H1 (cell line): ENCODE data around the gene EVI2B. TPM values are rescaled to one million over a fixed set of nuclear protein-coding genes. Genes with fewer than 3 reads are reported as not detected.

ENCODE experiments used
- CTCF ChIA-PET: fragments of 300-600 bp; sonication (Branson Sonifier 250); formaldehyde crosslinking; loops from one replicate; lab custom pipeline; 2021; ENCODE audit not compliant: partially characterized antibody; lab: Charles Lee
- POLR2A ChIA-PET: fragments of 300-600 bp; sonication (Branson Sonifier 250); formaldehyde crosslinking; loops from one replicate; lab custom pipeline; 2021; ENCODE audit warnings: inconsistent platforms; ENCODE audit not compliant: partially characterized antibody; lab: Charles Lee
- DNase-seq, 2 experiments: peaks; one replicate each; pipeline versions ENCODE4 v3.0.0 to v3.0.0-alpha.2; 2010 to 2022; ENCODE audit warnings: low spot score in 2 of 2, low read depth in 1 of 2, mixed read lengths in 1 of 2
- FAIRE-seq: peaks from 2 replicates; lab custom pipeline; 2011; peaks lifted over from hg19 to GRCh38; lab: Jason Lieb, UNC
- H2AFZ ChIP-seq: 2 replicates; pipeline ENCODE4 v1.8.1; 2012; ENCODE audit warnings: low read length, inconsistent platforms
- H2AK5ac ChIP-seq: 2 replicates; pipeline ENCODE4 v1.6.1; 2013; ENCODE audit warnings: low read depth, low read length
- H2BK120ac ChIP-seq: replicated peaks from 2 replicates; pipeline ENCODE3; 2013; ENCODE audit warnings: low read depth, low read length, inconsistent platforms
- H2BK12ac ChIP-seq: 2 replicates; pipeline ENCODE4 v1.6.1; 2013; ENCODE audit warnings: low read depth, low read length
- H2BK15ac ChIP-seq: 2 replicates; pipeline ENCODE4 v1.6.1; 2013; ENCODE audit warnings: low read length
- H2BK20ac ChIP-seq: 2 replicates; pipeline ENCODE4 v1.6.1; 2013; ENCODE audit warnings: low read length
- H2BK5ac ChIP-seq: 2 replicates; pipeline ENCODE4 v1.6.1; 2013; ENCODE audit warnings: low read depth, low read length
- H3K14ac ChIP-seq: 2 replicates; pipeline ENCODE4 v1.6.1; 2013; ENCODE audit warnings: inconsistent platforms; ENCODE audit not compliant: insufficient read length
- H3K18ac ChIP-seq: 2 replicates; pipeline ENCODE4 v1.6.1; 2013; ENCODE audit warnings: low read length; ENCODE audit errors: extremely low read depth
- H3K23ac ChIP-seq: 2 replicates; pipeline ENCODE4 v1.6.1; 2013; ENCODE audit warnings: inconsistent platforms; ENCODE audit not compliant: insufficient read length
- H3K23me2 ChIP-seq: 2 replicates; pipeline ENCODE4 v1.6.1; 2013; ENCODE audit warnings: low read depth, low read length
- H3K27ac ChIP-seq: 2 replicates; pipeline ENCODE4 v1.6.1; 2011; ENCODE audit warnings: low read depth, low read length, inconsistent platforms
- H3K27me3 ChIP-seq, 4 experiments: replicated peaks in 1 of 4; 1 replicate in 1 of 4; 2 replicates in 3 of 4; pipeline versions ENCODE4 v1.6.1 to v1.8.1; 2011 to 2013; ENCODE audit warnings: low read length in 3 of 4, mild to moderate bottlenecking in 3 of 4, inconsistent platforms in 2 of 4, mixed read lengths in 2 of 4, moderate library complexity in 1 of 4; ENCODE audit not compliant: control insufficient read depth in 3 of 4, insufficient read depth in 3 of 4; ENCODE audit errors: extremely low read depth in 1 of 4
- H3K36me3 ChIP-seq, 4 experiments: 2 replicates each; pipeline versions ENCODE4 v1.6.1 to v1.8.1; 2011 to 2013; ENCODE audit warnings: mild to moderate bottlenecking in 4 of 4, low read length in 3 of 4, moderate library complexity in 2 of 4, control low read depth in 1 of 4, inconsistent platforms in 1 of 4; ENCODE audit not compliant: insufficient read depth in 4 of 4, control insufficient read depth in 2 of 4
- H3K4ac ChIP-seq: replicated peaks from 2 replicates; pipeline ENCODE3; 2013; ENCODE audit warnings: low read length, low read depth, mixed read lengths, inconsistent platforms; ENCODE audit not compliant: insufficient read length
- H3K4me1 ChIP-seq, 4 experiments: replicated peaks in 1 of 4; 1 replicate in 1 of 4; 2 replicates in 3 of 4; pipeline versions ENCODE4 v1.6.1 to v1.8.1; 2011 to 2013; ENCODE audit warnings: low read length in 3 of 4, inconsistent platforms in 2 of 4, mixed read lengths in 1 of 4; ENCODE audit not compliant: insufficient read depth in 4 of 4, control insufficient read depth in 3 of 4
- H3K4me2 ChIP-seq, 2 experiments: 2 replicates each; pipeline versions ENCODE4 v1.6.1 to v1.8.1; 2011 to 2013; ENCODE audit warnings: low read depth in 2 of 2, low read length in 2 of 2, control low read depth in 1 of 2, inconsistent platforms in 1 of 2, mild to moderate bottlenecking in 1 of 2; ENCODE audit not compliant: insufficient read depth in 1 of 2
- H3K4me3 ChIP-seq, 4 experiments: fragments of 200-600, 300-600 bp in 1 of 4; sonication (generic), shearing (Covaris generic), sonication (Bioruptor Twin) in 1 of 4; 2 replicates each; pipeline versions ENCODE4 v1.5.1 to v1.8.1; 2011 to 2016; ENCODE audit warnings: low read length in 4 of 4, low read depth in 3 of 4, control low read depth in 2 of 4, inconsistent platforms in 2 of 4, mild to moderate bottlenecking in 2 of 4, mixed read lengths in 1 of 4, moderate library complexity in 1 of 4; ENCODE audit not compliant: insufficient read depth in 2 of 4; ENCODE audit errors: extremely low read depth in 1 of 4
- H3K56ac ChIP-seq: replicated peaks from 2 replicates; pipeline ENCODE3; 2013; ENCODE audit warnings: low read depth, mild to moderate bottlenecking, mixed read lengths, low read length, inconsistent platforms; ENCODE audit not compliant: insufficient read length
- H3K79me1 ChIP-seq: 2 replicates; pipeline ENCODE4 v1.6.1; 2013; ENCODE audit warnings: low read depth, low read length, control low read depth
- H3K79me2 ChIP-seq, 2 experiments: 2 replicates each; pipeline versions ENCODE4 v1.6.1 to v1.8.1; 2012 to 2013; ENCODE audit warnings: low read length in 2 of 2, mild to moderate bottlenecking in 2 of 2, inconsistent platforms in 1 of 2; ENCODE audit not compliant: insufficient read depth in 2 of 2, control insufficient read depth in 1 of 2
- H3K9ac ChIP-seq, 4 experiments: replicated peaks in 1 of 4; 1 replicate in 1 of 4; 2 replicates in 3 of 4; pipeline versions ENCODE4 v1.6.1 to v1.8.1; 2011 to 2013; ENCODE audit warnings: low read depth in 3 of 4, low read length in 3 of 4, control low read depth in 2 of 4, mild to moderate bottlenecking in 2 of 4, moderate library complexity in 2 of 4, inconsistent platforms in 1 of 4; ENCODE audit errors: extremely low read depth in 1 of 4
- H3K9me3 ChIP-seq, 2 experiments: 2 replicates each; pipeline versions ENCODE4 v1.6.1 to v1.8.1; 2012 to 2013; ENCODE audit warnings: mild to moderate bottlenecking in 2 of 2, moderate library complexity in 2 of 2, control low read depth in 1 of 2, inconsistent platforms in 1 of 2, low read depth in 1 of 2, low read length in 1 of 2, mixed read lengths in 1 of 2; ENCODE audit not compliant: insufficient read depth in 2 of 2
- H4K20me1 ChIP-seq, 2 experiments: replicated peaks in 1 of 2; 2 replicates each; pipeline versions ENCODE3 to v1.8.1; 2011 to 2013; ENCODE audit warnings: inconsistent platforms in 2 of 2, low read length in 2 of 2, mild to moderate bottlenecking in 1 of 2; ENCODE audit not compliant: insufficient read depth in 2 of 2, control insufficient read depth in 1 of 2
- H4K5ac ChIP-seq: 2 replicates; pipeline ENCODE4 v1.6.1; 2013; ENCODE audit warnings: low read length, low read depth, mixed read lengths, inconsistent platforms; ENCODE audit not compliant: insufficient read length
- H4K8ac ChIP-seq: 2 replicates; pipeline ENCODE4 v1.8.0; 2013; ENCODE audit warnings: mild to moderate bottlenecking, moderate library complexity, low read length, inconsistent platforms; ENCODE audit not compliant: insufficient read depth; ENCODE audit errors: extremely low read depth
- H4K91ac ChIP-seq: replicated peaks from 2 replicates; pipeline ENCODE3; 2013; ENCODE audit warnings: low read length, mixed read lengths, inconsistent platforms; ENCODE audit not compliant: insufficient read length
- CBX5 ChIP-seq: fragments of 300-800, 300-1000 bp; sonication (generic); IDR thresholded peaks from 2 replicates; pipeline ENCODE4 v1.7.1; 2016; ENCODE audit warnings: antibody characterized with exemption, low read length, low read depth
- CREB1 ChIP-seq: IDR thresholded peaks from 2 replicates; pipeline ENCODE4 v1.6.1; 2012; ENCODE audit warnings: inconsistent platforms
- CTCF ChIP-seq, 3 experiments: IDR thresholded peaks; 1 replicate in 2 of 3; 2 replicates in 1 of 3; pipeline versions ENCODE4 v1.5.1 to v1.6.1; 2011; ENCODE audit warnings: low read length in 3 of 3, mild to moderate bottlenecking in 3 of 3, inconsistent platforms in 2 of 3, low read depth in 1 of 3, moderate library complexity in 1 of 3; ENCODE audit not compliant: insufficient read depth in 1 of 3; ENCODE audit errors: control extremely low read depth in 1 of 3
- E2F6 ChIP-seq: IDR thresholded peaks from 2 replicates; pipeline ENCODE4 v1.6.1; 2012; ENCODE audit warnings: inconsistent platforms
- GABPA ChIP-seq: IDR thresholded peaks from 2 replicates; pipeline ENCODE4 v1.6.1; 2011; ENCODE audit warnings: mild to moderate bottlenecking, low read length, moderate library complexity, borderline replicate concordance; ENCODE audit not compliant: insufficient read depth
- GTF2F1 ChIP-seq: IDR thresholded peaks from 2 replicates; pipeline ENCODE4 v1.6.1; 2012; ENCODE audit warnings: low read depth, low read length, improper control_type of control experiment, borderline replicate concordance
- POU5F1 ChIP-seq: IDR thresholded peaks from 2 replicates; pipeline ENCODE4 v1.6.1; 2011; ENCODE audit warnings: low read depth, mild to moderate bottlenecking, low read length, moderate library complexity
- RBBP5 ChIP-seq: IDR thresholded peaks from 2 replicates; pipeline ENCODE4 v1.7.1; 2012; ENCODE audit warnings: low read depth, mild to moderate bottlenecking, inconsistent platforms, low read length, moderate library complexity, borderline replicate concordance
- SIN3A ChIP-seq, 2 experiments: IDR thresholded peaks in 1 of 2; conservative IDR thresholded peaks in 1 of 2; 2 replicates each; pipeline ENCODE4 v1.6.1; 2011 to 2012; ENCODE audit warnings: low read length in 2 of 2, improper control_type of control experiment in 1 of 2, low read depth in 1 of 2, mild to moderate bottlenecking in 1 of 2
- SRF ChIP-seq: IDR thresholded peaks from 2 replicates; pipeline ENCODE4 v1.6.1; 2011; ENCODE audit warnings: mild to moderate bottlenecking, low read depth, low read length, moderate library complexity
- USF2 ChIP-seq: IDR thresholded peaks from 2 replicates; pipeline ENCODE4 v1.6.1; 2011; ENCODE audit warnings: low read length, improper control_type of control experiment
- polyA plus RNA-seq, 7 experiments: library from polyadenylated mRNA; depleted of rRNA in 3 of 7; stranded (reverse) in 5 of 7; unstranded in 2 of 7; fragments of >200 nt in 5 of 7; fragments of 200-250 nt in 2 of 7; gene quantifications; 1 replicate in 5 of 7; 2 replicates in 1 of 7; 4 replicates in 1 of 7; pipeline versions ENCODE4 v1.2.1 to v1.2.3, GENCODE V29; 2011 to 2013; ENCODE audit warnings: missing spikeins in 2 of 7, mixed read lengths in 2 of 7
- total RNA-seq: library from RNA; stranded (reverse); fragmentation: NEBNext Ultra II Directional; extraction: Animal tissue kit (Norgen Biotek cat#: 25700); gene quantifications from 2 replicates; pipeline ENCODE4 v1.2.1, GENCODE V29; 2021

The EVI2B gene
- total and polyA plus RNA-seq, 2 of the 8 experiments (the other 6 are each of a cell fraction or from before 2014, with no cell fraction given): not detected

- H3K4ac ChIP-seq: no peak overlapping the region
- H3K23ac ChIP-seq: no peak overlapping the region
- no peaks in the 10 kb centered on the region for H4K20me1 ChIP-seq
- H3K4me2 ChIP-seq: no peak overlapping the region
- H3K18ac ChIP-seq: no peak overlapping the region
- no peak overlapping the region for H3K56ac ChIP-seq
- no peak overlapping the region for H2BK20ac ChIP-seq
- no peaks in the 10 kb centered on the region for H3K36me3 ChIP-seq
- H3K4me3 ChIP-seq: no peak overlapping the region
- H2BK120ac ChIP-seq: no peak overlapping the region
- H3K27me3 ChIP-seq: no peaks in the 10 kb centered on the region
- H2BK12ac ChIP-seq: no peak overlapping the region
- no peak for DNase-seq
- CTCF ChIA-PET: interaction anchor here (1.2 kb wide), 1 partner anchor 143 kb away, joined by 3 read pairs; no protein-coding TSS in a partner anchor
- no peak overlapping the region for H4K8ac ChIP-seq
- no peak overlapping the region for H4K5ac ChIP-seq
- no peak overlapping the region for H2BK15ac ChIP-seq
- no peaks in the 10 kb centered on the region for H3K9me3 ChIP-seq
- H3K79me1 ChIP-seq: no peaks in the 10 kb centered on the region
- no peak overlapping the region for H2BK5ac ChIP-seq
- POLR2A ChIA-PET: no interaction called here
- FAIRE-seq: peak; percentile 7
- H2AFZ ChIP-seq: no peak overlapping the region
- no peak overlapping the region for H4K91ac ChIP-seq
- H3K14ac ChIP-seq: no peak overlapping the region
- H3K23me2 ChIP-seq: no peaks in the 10 kb centered on the region
- no peaks in the 10 kb centered on the region for H3K79me2 ChIP-seq
- no peak overlapping the region for H3K27ac ChIP-seq
- H2AK5ac ChIP-seq: no peak overlapping the region
- no peak overlapping the region for H3K9ac ChIP-seq
- H3K4me1 ChIP-seq: peaks cover 0 to 3% (median 3%) of the 10 kb centered on the region in 4 experiments; a peak in 1 of 7 replicates
- TF ChIP-seq RBBP5 (no peak), E2F6 (no peak), CBX5 (no peak), GABPA (no peak), CTCF (IDR thresholded peaks at IDR 0.05; ENCODE audit: control extremely low read depth in 1 of 3, insufficient read depth in 1 of 3, low read depth in 1 of 3, low read length in 3 of 3) (no peak), SRF (no peak), GTF2F1 (no peak), SIN3A (conservative IDR thresholded peaks at IDR 0.05 in 1 of 2, IDR thresholded peaks at IDR 0.05 in 1 of 2; ENCODE audit: low read depth in 1 of 2, low read length in 2 of 2) (no peak), USF2 (no peak), POU5F1 (no peak), CREB1 (no peak)
Observed at GRCh38 chr17:31283841-31284240, 30.0 kb downstream of the EVI2B start.
